CD4-positive, alpha-beta T cell treated with Interleukin-12 subunit alpha and Interleukin-12 subunit beta, for 1 hour (primary cell): ENCODE results near the gene AFF2.

ENCODE experiments used
- DNase-seq: peaks from one replicate; pipeline ENCODE4 v3.0.0-alpha.2; 2020

AFF2 gene

GRCh38 chrX:149036086-149036485 lies 535.7 kb downstream of the AFF2 start:
- no peak for DNase-seq

GRCh38 chrX:149037281-149037870 lies 537.0 kb downstream of the AFF2 start:
- no peak for DNase-seq

DNA sequence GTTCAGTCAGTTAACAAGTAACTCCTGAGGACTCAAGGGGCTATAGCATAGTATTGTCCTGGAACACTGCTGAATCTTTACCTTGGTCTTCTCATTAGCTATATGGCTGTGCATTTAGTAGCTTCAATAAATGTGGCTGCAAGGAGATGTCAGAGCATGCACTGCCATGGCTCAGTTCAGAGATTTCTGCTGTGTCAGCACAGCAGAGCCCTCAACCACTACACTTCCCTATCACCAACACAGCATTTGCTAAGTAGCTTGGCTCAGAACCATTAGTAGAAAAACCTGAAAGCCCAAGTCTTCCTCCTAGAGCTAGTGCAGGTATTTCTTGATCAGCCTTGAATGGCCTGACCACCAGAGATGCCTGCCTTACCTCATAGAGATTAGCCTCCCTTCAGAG lies 538.6 kb downstream of the AFF2 start:
- no peak for DNase-seq

DNA sequence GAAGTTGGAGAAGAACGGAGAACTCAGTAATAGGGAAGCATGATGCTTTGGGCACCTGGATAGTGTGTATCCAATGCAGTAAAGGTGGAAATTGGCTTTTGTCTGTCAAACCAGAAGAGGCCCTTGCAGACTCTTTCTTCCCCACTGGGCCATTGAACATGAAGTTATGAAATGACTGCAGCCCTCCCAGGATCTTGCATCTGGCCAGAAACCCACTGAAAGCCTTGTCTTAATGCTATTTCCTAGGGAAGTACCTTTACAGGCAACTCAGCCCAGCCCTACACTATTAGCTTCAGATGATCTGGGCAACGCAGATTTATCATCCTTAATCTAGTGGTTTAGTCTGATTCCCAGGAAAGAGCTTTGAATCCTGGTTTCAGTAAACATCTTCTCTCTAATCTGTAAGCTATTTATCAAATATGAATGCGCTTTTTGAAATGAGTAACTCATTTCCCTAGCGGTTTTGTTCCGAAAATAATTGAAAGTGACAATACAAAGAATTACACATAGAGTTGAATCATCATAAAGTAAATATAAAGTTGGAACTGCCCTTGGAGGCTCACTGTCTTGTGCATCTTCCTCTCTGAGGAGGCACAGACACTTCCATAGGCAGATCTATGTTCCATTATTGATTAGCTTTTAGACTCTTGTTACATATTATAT lies 540.6 kb downstream of the AFF2 start:
- no peak for DNase-seq

DNA sequence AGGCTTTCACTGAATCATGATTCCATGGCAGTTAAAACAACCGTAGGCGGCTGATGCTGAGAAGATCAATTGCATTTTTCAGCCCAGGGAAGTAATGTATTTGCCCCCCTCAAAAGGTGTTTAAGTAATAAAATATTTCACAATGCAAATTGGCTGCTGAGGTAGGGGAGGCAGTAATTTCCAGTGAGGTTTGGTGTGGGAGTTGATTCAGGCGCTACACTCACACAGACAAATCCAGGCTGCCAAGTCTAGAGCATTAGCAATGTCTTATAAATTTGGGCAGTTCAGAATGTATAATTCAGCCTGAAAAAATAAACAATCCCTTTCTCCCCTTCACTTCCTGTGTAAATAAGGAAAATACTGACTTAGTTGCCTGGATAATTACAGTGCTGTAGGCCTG lies 543.0 kb downstream of the AFF2 start:
- DNase-seq = no peak

- DNase-seq = no peak
These were observed 544.1 kb downstream of the AFF2 start for GRCh38 chrX:149044471-149044870.

GRCh38 chrX:149045645-149046210 lies 545.3 kb downstream of the AFF2 start:
- no peak for DNase-seq
